OCI-LY1 (cell line): ENCODE measurements around the gene PPP1R12A.

Experiments used
- H2AFZ ChIP-seq: fragments of 200-600 bp; sonication (generic), shearing (Covaris generic); 2 replicates; pipeline ENCODE4 v1.6.0; 2014; ENCODE audit warnings: antibody characterized with exemption, mild to moderate bottlenecking, low read length
- H3F3A ChIP-seq: fragments of 200-600 bp; sonication (generic), shearing (Covaris generic); 2 replicates; pipeline ENCODE4 v1.6.0; 2014; ENCODE audit warnings: mild to moderate bottlenecking, antibody characterized with exemption, low read length, moderate library complexity; ENCODE audit not compliant: insufficient read depth
- H3K27ac ChIP-seq: fragments of 200-600 bp; sonication (generic); 2 replicates; pipeline ENCODE4 v1.5.1; 2014; ENCODE audit warnings: low read length, mixed run types, mild to moderate bottlenecking, low read depth; ENCODE audit not compliant: poor library complexity, severe bottlenecking
- H3K27me3 ChIP-seq: fragments of 200-600 bp; sonication (generic); 2 replicates; pipeline ENCODE4 v1.6.0; 2014; ENCODE audit warnings: antibody characterized with exemption, mild to moderate bottlenecking, low read length, moderate library complexity; ENCODE audit not compliant: insufficient read depth
- H3K36me3 ChIP-seq: fragments of 200-600 bp; sonication (generic); 2 replicates; pipeline ENCODE4 v1.6.1; 2014; ENCODE audit warnings: mild to moderate bottlenecking, antibody characterized with exemption, low read length, moderate library complexity, mixed read lengths; ENCODE audit not compliant: insufficient read depth
- H3K4me1 ChIP-seq: fragments of 200-600 bp; sonication (generic); 2 replicates; pipeline ENCODE4 v1.5.1; 2014; ENCODE audit warnings: mild to moderate bottlenecking, low read length, moderate library complexity; ENCODE audit not compliant: insufficient read depth, severe bottlenecking
- H3K4me2 ChIP-seq: fragments of 200-600 bp; sonication (generic), shearing (Covaris generic); 2 replicates; pipeline ENCODE4 v1.6.1; 2014; ENCODE audit warnings: low read length
- H3K4me3 ChIP-seq: fragments of 200-600 bp; sonication (generic); 2 replicates; pipeline ENCODE4 v1.5.1; 2014; ENCODE audit warnings: low read length, low read depth, mild to moderate bottlenecking, mixed read lengths; ENCODE audit not compliant: poor library complexity, severe bottlenecking
- H3K79me2 ChIP-seq: fragments of 200-600 bp; shearing (Covaris generic); 2 replicates; pipeline ENCODE4 v1.6.1; 2016; ENCODE audit warnings: mixed run types, low read length, mixed read lengths; ENCODE audit not compliant: insufficient read depth
- H3K9ac ChIP-seq: fragments of 200-600 bp; sonication (generic), shearing (Covaris generic); 2 replicates; pipeline ENCODE4 v1.6.1; 2014; ENCODE audit warnings: mild to moderate bottlenecking, low read length, mixed read lengths
- H3K9me2 ChIP-seq: fragments of 200-600 bp; sonication (generic), shearing (Covaris generic); 2 replicates; pipeline ENCODE4 v1.6.1; 2014; ENCODE audit warnings: low read depth, mild to moderate bottlenecking, low read length, mixed read lengths
- H3K9me3 ChIP-seq: fragments of 200-600 bp; shearing (Covaris generic); 2 replicates; pipeline ENCODE4 v1.6.1; 2014; ENCODE audit warnings: low read length, mixed read lengths
- H4K20me1 ChIP-seq: fragments of 200-600 bp; sonication (generic), shearing (Covaris generic); 2 replicates; pipeline ENCODE4 v1.6.0; 2016; ENCODE audit warnings: mild to moderate bottlenecking, low read length; ENCODE audit not compliant: insufficient read depth
- EZH2 ChIP-seq: fragments of 200-600 bp; sonication (generic), shearing (Covaris generic); IDR thresholded peaks from 2 replicates; pipeline ENCODE4 v1.8.0; 2017; ENCODE audit warnings: borderline replicate concordance, mixed run types, mild to moderate bottlenecking, antibody characterized with exemption, low read length, moderate library complexity, mixed read lengths
- TF ChIP-seq, protein P1 (sequence below): fragments of 200-600 bp; sonication (generic), shearing (Covaris generic); IDR thresholded peaks from 2 replicates; pipeline ENCODE4 v1.5.1; 2017; ENCODE audit warnings: mild to moderate bottlenecking, antibody characterized with exemption, low read length, moderate library complexity, mixed read lengths

Gene PPP1R12A

DNA sequence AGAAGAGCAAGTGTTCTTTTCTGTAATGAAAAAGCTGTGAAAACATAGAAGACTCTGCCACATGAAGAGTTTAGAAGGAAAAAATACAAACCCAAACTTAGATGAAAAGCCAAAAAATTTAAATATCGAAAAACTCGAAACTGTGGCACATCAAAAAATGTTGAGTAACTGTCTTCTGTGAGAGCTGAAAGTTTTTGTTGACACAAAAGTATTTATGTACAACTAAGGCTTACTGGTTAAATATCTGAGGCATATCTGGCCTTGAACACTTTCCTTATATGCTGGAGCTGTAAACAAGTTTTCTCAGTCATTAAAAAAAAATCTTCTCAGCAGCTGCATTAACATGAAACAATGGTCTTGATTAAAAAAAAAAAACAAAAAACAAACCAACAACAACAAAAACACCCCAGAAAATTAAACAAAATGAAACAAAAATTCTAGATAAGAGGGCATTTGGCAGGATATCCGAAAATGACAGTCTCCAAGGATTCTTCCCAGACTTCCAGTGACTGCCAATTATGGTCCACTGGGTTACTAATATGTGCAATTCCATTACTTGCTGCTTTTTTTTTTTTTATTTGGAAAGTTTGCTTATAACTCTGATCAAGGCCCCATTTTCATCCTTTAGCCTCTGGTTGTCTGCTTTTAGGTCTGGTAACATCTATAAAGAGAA lies 159.4 kb downstream of the PPP1R12A start:
- H3K4me3 ChIP-seq = no peak overlapping the region
- no peaks in the 10 kb centered on the region; the same call in 1 of the 2 replicates for H4K20me1 ChIP-seq
- no peaks in the 10 kb centered on the region for H3K9me3 ChIP-seq
- H3K27ac ChIP-seq = no peak overlapping the region
- no peaks in the 10 kb centered on the region for H3K9me2 ChIP-seq
- H3K9ac ChIP-seq = no peak overlapping the region
- no peaks in the 10 kb centered on the region for H3K79me2 ChIP-seq
- peaks cover 28% of the 10 kb centered on the region; the same call in 1 of the 2 replicates for H3K36me3 ChIP-seq
- no peak overlapping the region for H3K4me2 ChIP-seq
- no peaks in the 10 kb centered on the region for H3K4me1 ChIP-seq
- TF ChIP-seq EZH2 = no peak
- TF ChIP-seq, protein P1, sequence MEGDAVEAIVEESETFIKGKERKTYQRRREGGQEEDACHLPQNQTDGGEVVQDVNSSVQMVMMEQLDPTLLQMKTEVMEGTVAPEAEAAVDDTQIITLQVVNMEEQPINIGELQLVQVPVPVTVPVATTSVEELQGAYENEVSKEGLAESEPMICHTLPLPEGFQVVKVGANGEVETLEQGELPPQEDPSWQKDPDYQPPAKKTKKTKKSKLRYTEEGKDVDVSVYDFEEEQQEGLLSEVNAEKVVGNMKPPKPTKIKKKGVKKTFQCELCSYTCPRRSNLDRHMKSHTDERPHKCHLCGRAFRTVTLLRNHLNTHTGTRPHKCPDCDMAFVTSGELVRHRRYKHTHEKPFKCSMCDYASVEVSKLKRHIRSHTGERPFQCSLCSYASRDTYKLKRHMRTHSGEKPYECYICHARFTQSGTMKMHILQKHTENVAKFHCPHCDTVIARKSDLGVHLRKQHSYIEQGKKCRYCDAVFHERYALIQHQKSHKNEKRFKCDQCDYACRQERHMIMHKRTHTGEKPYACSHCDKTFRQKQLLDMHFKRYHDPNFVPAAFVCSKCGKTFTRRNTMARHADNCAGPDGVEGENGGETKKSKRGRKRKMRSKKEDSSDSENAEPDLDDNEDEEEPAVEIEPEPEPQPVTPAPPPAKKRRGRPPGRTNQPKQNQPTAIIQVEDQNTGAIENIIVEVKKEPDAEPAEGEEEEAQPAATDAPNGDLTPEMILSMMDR = no peak
- H3F3A ChIP-seq = no peaks in the 10 kb centered on the region
- no peaks in the 10 kb centered on the region for H3K27me3 ChIP-seq
- no peak overlapping the region for H2AFZ ChIP-seq

DNA sequence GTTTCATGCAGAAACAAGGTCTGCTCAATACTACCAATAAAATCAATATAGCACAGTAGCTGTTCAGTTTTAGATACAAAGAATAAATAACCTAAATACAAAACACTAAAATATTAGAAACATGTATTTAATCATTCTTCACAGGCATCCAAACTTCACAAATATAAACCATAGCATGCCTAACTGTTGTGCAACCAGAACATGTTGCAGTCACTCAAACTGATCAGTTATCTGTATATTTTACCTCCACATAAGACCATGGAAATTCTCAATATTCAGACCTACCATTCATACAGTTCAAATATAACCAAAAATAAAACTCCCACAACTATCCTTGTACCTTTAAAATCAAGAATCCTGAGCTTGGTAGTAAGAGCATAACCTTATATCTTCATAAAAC lies 161.0 kb downstream of the PPP1R12A start:
- H3K36me3 ChIP-seq = peaks cover 28% of the 10 kb centered on the region; the same call in 1 of the 2 replicates
- H4K20me1 ChIP-seq = no peaks in the 10 kb centered on the region; the same call in 1 of the 2 replicates
- H2AFZ ChIP-seq = no peak overlapping the region
- no peak overlapping the region for H3K4me2 ChIP-seq
- no peak overlapping the region for H3K27ac ChIP-seq
- no peaks in the 10 kb centered on the region for H3F3A ChIP-seq
- TF ChIP-seq, protein P1 = no peak
- TF ChIP-seq EZH2 = no peak
- H3K4me1 ChIP-seq = no peaks in the 10 kb centered on the region
- H3K9me2 ChIP-seq = no peaks in the 10 kb centered on the region
- no peaks in the 10 kb centered on the region for H3K79me2 ChIP-seq
- H3K27me3 ChIP-seq = no peaks in the 10 kb centered on the region
- H3K9me3 ChIP-seq = no peaks in the 10 kb centered on the region
- H3K4me3 ChIP-seq = no peak overlapping the region
- H3K9ac ChIP-seq = no peak overlapping the region

DNA sequence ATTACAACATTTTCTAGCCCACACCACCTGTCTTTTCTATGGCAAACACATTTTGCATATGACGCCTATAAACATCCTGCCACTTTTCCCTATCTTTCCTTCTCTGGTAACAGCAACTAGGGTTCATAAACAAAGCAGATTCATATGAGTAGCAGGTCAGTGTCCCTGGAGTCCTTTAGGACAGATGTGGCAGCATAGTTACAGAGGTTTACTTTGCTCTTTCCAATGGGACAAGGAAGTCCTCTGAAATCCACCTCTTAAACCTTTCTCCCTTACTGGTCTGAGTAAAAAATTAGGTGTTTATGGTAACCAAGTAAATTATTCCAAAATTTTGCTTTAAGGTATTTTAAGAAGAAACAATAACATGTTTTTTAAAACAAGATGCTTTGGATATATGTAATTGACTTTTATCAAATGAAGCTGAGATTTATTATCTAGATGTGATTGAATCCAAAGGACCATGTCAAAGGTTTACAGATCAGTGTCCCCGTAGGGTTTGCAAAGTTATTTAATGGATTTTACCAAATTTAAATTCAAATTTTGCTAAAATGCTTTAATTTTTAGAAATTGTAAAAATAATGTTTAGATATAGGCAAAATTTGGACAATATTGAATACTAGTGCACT lies 164.9 kb downstream of the PPP1R12A start:
- Histone ChIP-seq H3K9me3 (no peaks in the 10 kb centered on the region), H3K27me3 (no peaks in the 10 kb centered on the region), H3K4me3 (no peak overlapping the region)

More for the DNA sequence above, 164.9 kb downstream of the PPP1R12A start:
- Histone ChIP-seq H3K36me3 (peaks cover 14% of the 10 kb centered on the region; the same call in 1 of the 2 replicates), H3K9me2 (no peaks in the 10 kb centered on the region), H3K9ac (no peak overlapping the region), H3K4me1 (no peaks in the 10 kb centered on the region), H4K20me1 (no peaks in the 10 kb centered on the region), H3K79me2 (no peaks in the 10 kb centered on the region), H3F3A (no peaks in the 10 kb centered on the region), H3K4me2 (no peak overlapping the region), H3K27ac (no peak overlapping the region), H2AFZ (no peak overlapping the region)
- TF ChIP-seq, protein P1 = no peak
- TF ChIP-seq EZH2 = no peak
